GM18868 (cell line): ENCODE results near the gene RAB3D.
"Not testable (repeated sequence)": the region's sequence is repeated elsewhere in the genome, so short reads cannot be mapped to it uniquely, and the experiment has no call there.

Experiments used
- ATAC-seq: cut with Tn5 transposase; IDR thresholded peaks from one replicate; pipeline ENCODE4 v1.9.1; 2021; ENCODE audit warnings: mild to moderate bottlenecking, moderate library complexity; ENCODE audit not compliant: unreplicated experiment

The RAB3D gene

GRCh38 chr19:11339254-11340098, at the start of gene RAB3D:
Gene RAB3D (minus strand): TSS chr19:11339657. CDS start chr19:11337399, 2,258 bp downstream.
- no peak for ATAC-seq

GRCh38 chr19:11387162-11388034, 47.9 kb upstream of the RAB3D start:
- ATAC-seq, result no peak

- ATAC-seq, result no peak
Observed at GRCh38 chr19:11384778-11385129, 45.3 kb upstream of the RAB3D start.

GRCh38 chr19:11383706-11384048, 44.2 kb upstream of the RAB3D start:
- no peak for ATAC-seq

- no peak for ATAC-seq
Observed at GRCh38 chr19:11382898-11383705, 43.6 kb upstream of the RAB3D start.

GRCh38 chr19:11380653-11381537, 41.4 kb upstream of the RAB3D start:
- ATAC-seq, result peak; percentile 75

GRCh38 chr19:11379857-11380350, 40.4 kb upstream of the RAB3D start:
- no peak for ATAC-seq

- not testable (repeated sequence) for ATAC-seq
Observed at GRCh38 chr19:11379269-11379845, 39.9 kb upstream of the RAB3D start.

- ATAC-seq, result no peak
Observed at GRCh38 chr19:11378319-11379189, 39.1 kb upstream of the RAB3D start.

GRCh38 chr19:11377756-11378155, 38.3 kb upstream of the RAB3D start:
- no peak for ATAC-seq

- ATAC-seq, result no peak
Observed at GRCh38 chr19:11377237-11377636, 37.8 kb upstream of the RAB3D start.

- no peak for ATAC-seq
Observed at GRCh38 chr19:11375143-11375948, 35.9 kb upstream of the RAB3D start.

- peak; percentile 84 for ATAC-seq
Observed at GRCh38 chr19:11374433-11375142, 35.1 kb upstream of the RAB3D start, which contains the start of gene SWSAP1. Gene SWSAP1 (plus strand): TSS chr19:11374666. CDS start chr19:11374681, 15 bp downstream.

GRCh38 chr19:11373885-11374432, 34.5 kb upstream of the RAB3D start:
- ATAC-seq, result no peak

- no peak for ATAC-seq
Observed at GRCh38 chr19:11373166-11373884, 33.9 kb upstream of the RAB3D start.

GRCh38 chr19:11370744-11371143, 31.3 kb upstream of the RAB3D start:
- no peak for ATAC-seq
